PFSK-1 (cell line): ENCODE results near the gene SRPK3.

Experiments
- FOXP2 ChIP-seq: optimal IDR thresholded peaks from 2 replicates; pipeline ENCODE3; 2011; ENCODE audit warnings: borderline replicate concordance, control low read depth, inconsistent platforms; ENCODE audit not compliant: insufficient read depth; ENCODE audit errors: extremely low read length, extremely low read depth
- POLR2AphosphoS5 ChIP-seq: IDR thresholded peaks from 2 replicates; pipeline ENCODE4 v1.6.1; 2012; ENCODE audit warnings: low read depth, mild to moderate bottlenecking, control low read depth, low read length, moderate library complexity
- REST ChIP-seq, 2 experiments: IDR thresholded peaks; 2 replicates each; pipeline versions ENCODE4 v1.6.1 to v1.8.0; 2011 to 2012; ENCODE audit warnings: low read depth in 2 of 2, low read length in 2 of 2, control low read depth in 1 of 2, inconsistent platforms in 1 of 2, mild to moderate bottlenecking in 1 of 2, moderate library complexity in 1 of 2; ENCODE audit not compliant: insufficient read depth in 1 of 2
- SIN3A ChIP-seq: IDR thresholded peaks from 2 replicates; pipeline ENCODE4 v1.6.1; 2012; ENCODE audit warnings: mild to moderate bottlenecking, low read length, moderate library complexity, borderline replicate concordance; ENCODE audit not compliant: insufficient read depth
- TAF1 ChIP-seq: IDR thresholded peaks from 2 replicates; pipeline ENCODE4 v1.6.1; 2012; ENCODE audit warnings: low read length, control low read depth, borderline replicate concordance; ENCODE audit not compliant: insufficient read depth

Gene SRPK3

DNA sequence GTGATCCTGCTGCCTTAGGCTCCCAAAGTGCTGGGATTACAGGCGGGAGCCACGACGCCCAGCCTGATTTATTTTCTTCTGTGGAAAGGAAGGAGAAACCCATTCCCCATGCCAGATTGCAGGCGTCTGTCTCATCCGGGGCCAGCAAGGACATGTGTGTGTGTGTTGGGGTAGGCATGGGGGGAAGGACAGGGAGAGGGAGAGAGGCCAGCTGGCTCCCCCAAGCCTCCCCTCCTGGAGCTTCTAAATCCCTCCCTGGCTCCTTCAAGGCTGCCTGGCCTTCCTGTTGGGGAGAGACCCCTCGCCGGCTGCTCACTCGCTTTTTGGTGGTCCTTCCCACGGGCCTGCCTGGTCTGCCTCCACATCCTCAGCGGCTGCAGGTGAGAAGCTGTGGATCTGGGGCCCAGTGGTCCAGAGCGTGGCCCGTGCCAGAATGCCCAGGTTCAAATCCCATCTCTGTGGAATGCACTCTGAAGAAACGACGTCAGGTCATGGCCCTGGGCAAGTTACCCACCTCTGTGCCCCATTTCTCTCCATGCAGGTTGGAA lies 18.1 kb upstream of the SRPK3 start:
- TF ChIP-seq POLR2AphosphoS5 (no peak), TAF1 (no peak), FOXP2 (no peak), REST (IDR thresholded peaks at IDR 0.05; ENCODE audit: insufficient read depth in 1 of 2, low read depth in 2 of 2, low read length in 2 of 2) (no peak), SIN3A (no peak)

- TF ChIP-seq TAF1, result no peak
- TF ChIP-seq REST (IDR thresholded peaks at IDR 0.05; ENCODE audit: insufficient read depth in 1 of 2, low read depth in 2 of 2, low read length in 2 of 2), result no peak
- TF ChIP-seq SIN3A, result no peak
- no peak for TF ChIP-seq POLR2AphosphoS5
- no peak for TF ChIP-seq FOXP2
These were observed 17.4 kb upstream of the SRPK3 start for GRCh38 chrX:153763298-153763932.

GRCh38 chrX:153763989-153764755 lies 16.7 kb upstream of the SRPK3 start, which contains the start of gene PLXNB3:
Gene PLXNB3, plus strand, starts transcription at chrX:153764249. Its CDS starts 1,287 bp downstream, at chrX:153765536.
- TF ChIP-seq SIN3A (no peak), POLR2AphosphoS5 (no peak), REST (IDR thresholded peaks at IDR 0.05; ENCODE audit: insufficient read depth in 1 of 2, low read depth in 2 of 2, low read length in 2 of 2) (no peak), FOXP2 (no peak), TAF1 (no peak)

DNA sequence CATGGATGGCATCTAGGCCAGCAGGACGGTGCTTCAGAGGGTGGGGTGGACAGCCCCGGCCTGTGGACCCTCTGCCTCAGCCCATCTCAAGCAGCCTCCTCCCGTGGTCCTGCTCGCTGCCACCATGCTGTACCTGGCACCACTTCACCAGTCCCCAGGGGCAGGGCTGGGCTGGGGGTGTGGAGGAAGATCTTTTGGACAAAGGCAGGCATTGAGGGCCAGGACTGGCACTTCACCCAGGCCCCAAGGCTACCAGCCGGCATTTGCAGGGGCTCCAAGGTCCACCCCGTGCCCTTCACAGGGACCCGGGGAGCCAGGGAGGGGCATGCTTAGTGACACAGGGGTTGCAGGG lies 16.1 kb upstream of the SRPK3 start:
- TF ChIP-seq SIN3A, result no peak
- no peak for TF ChIP-seq FOXP2
- TF ChIP-seq POLR2AphosphoS5, result no peak
- TF ChIP-seq TAF1, result no peak
- TF ChIP-seq REST (IDR thresholded peaks at IDR 0.05; ENCODE audit: insufficient read depth in 1 of 2, low read depth in 2 of 2, low read length in 2 of 2), result no peak
